ENCODE results near the gene ADGRG3.
"Not testable (repeated sequence)": the region's sequence is repeated elsewhere in the genome, so short reads cannot be mapped to it uniquely, and the experiment has no call there.

Gene ADGRG3

GRCh38 chr16:57725151-57725550 is 57.0 kb downstream of the ADGRG3 start:
- no peaks in the 10 kb centered on the region for H3K4me1 ChIP-seq (ENCODE audit: control insufficient read depth, insufficient read depth, low read length)
- H3K4me3 ChIP-seq (ENCODE audit: low read length) = no peak overlapping the region
- H3K9ac ChIP-seq (ENCODE audit: low read length) = no peak overlapping the region
- H3K27me3 ChIP-seq (replicated peaks; ENCODE audit: control insufficient read depth, insufficient read depth, low read length) = no peaks in the 10 kb centered on the region
- H3K36me3 ChIP-seq (ENCODE audit: control insufficient read depth, insufficient read depth, low read length, severe bottlenecking) = no peaks in the 10 kb centered on the region
- DNase-seq (ENCODE audit: low read depth) = no peak
- no peaks in the 10 kb centered on the region for H3K9me3 ChIP-seq (ENCODE audit: control insufficient read depth, low read length)

- DNase-seq (ENCODE audit: low read depth) = peak; percentile 1
- no peaks in the 10 kb centered on the region for H3K9me3 ChIP-seq (ENCODE audit: control insufficient read depth, low read length)
Observed at GRCh38 chr16:57725554-57725953, 57.4 kb downstream of the ADGRG3 start.

GRCh38 chr16:57725976-57726375 is 57.9 kb downstream of the ADGRG3 start:
- Histone ChIP-seq H3K9ac (ENCODE audit: low read length) (no peak overlapping the region), H3K36me3 (ENCODE audit: control insufficient read depth, insufficient read depth, low read length, severe bottlenecking) (no peaks in the 10 kb centered on the region), H3K4me3 (ENCODE audit: low read length) (no peak overlapping the region), H3K27me3 (replicated peaks; ENCODE audit: control insufficient read depth, insufficient read depth, low read length) (no peaks in the 10 kb centered on the region), H3K4me1 (ENCODE audit: control insufficient read depth, insufficient read depth, low read length) (no peaks in the 10 kb centered on the region), H3K9me3 (ENCODE audit: control insufficient read depth, low read length) (no peaks in the 10 kb centered on the region)
- DNase-seq (ENCODE audit: low read depth) = no peak

More at GRCh38 chr16:57725554-57725953, 57.4 kb downstream of the ADGRG3 start:
- no peaks in the 10 kb centered on the region for H3K36me3 ChIP-seq (ENCODE audit: control insufficient read depth, insufficient read depth, low read length, severe bottlenecking)
- no peak overlapping the region for H3K4me3 ChIP-seq (ENCODE audit: low read length)
- no peaks in the 10 kb centered on the region for H3K27me3 ChIP-seq (replicated peaks; ENCODE audit: control insufficient read depth, insufficient read depth, low read length)
- no peaks in the 10 kb centered on the region for H3K4me1 ChIP-seq (ENCODE audit: control insufficient read depth, insufficient read depth, low read length)
- no peak overlapping the region for H3K9ac ChIP-seq (ENCODE audit: low read length)

- H3K9me3 ChIP-seq (ENCODE audit: control insufficient read depth, low read length) = no peaks in the 10 kb centered on the region
- no peak for DNase-seq (ENCODE audit: low read depth)
- no peaks in the 10 kb centered on the region for H3K27me3 ChIP-seq (replicated peaks; ENCODE audit: control insufficient read depth, insufficient read depth, low read length)
- no peak overlapping the region for H3K9ac ChIP-seq (ENCODE audit: low read length)
- no peak overlapping the region for H3K4me3 ChIP-seq (ENCODE audit: low read length)
- H3K4me1 ChIP-seq (ENCODE audit: control insufficient read depth, insufficient read depth, low read length) = peaks cover 1% of the 10 kb centered on the region
- no peaks in the 10 kb centered on the region for H3K36me3 ChIP-seq (ENCODE audit: control insufficient read depth, insufficient read depth, low read length, severe bottlenecking)
Observed at GRCh38 chr16:57726433-57726947, 58.4 kb downstream of the ADGRG3 start.

- Histone ChIP-seq H3K36me3 (ENCODE audit: control insufficient read depth, insufficient read depth, low read length, severe bottlenecking) (no peaks in the 10 kb centered on the region), H3K4me3 (ENCODE audit: low read length) (no peak overlapping the region), H3K9me3 (ENCODE audit: control insufficient read depth, low read length) (no peaks in the 10 kb centered on the region), H3K27me3 (replicated peaks; ENCODE audit: control insufficient read depth, insufficient read depth, low read length) (no peaks in the 10 kb centered on the region), H3K4me1 (ENCODE audit: control insufficient read depth, insufficient read depth, low read length) (peaks cover 11% of the 10 kb centered on the region), H3K9ac (ENCODE audit: low read length) (no peak overlapping the region)
- no peak for DNase-seq (ENCODE audit: low read depth)
Observed at GRCh38 chr16:57727610-57728009, 59.5 kb downstream of the ADGRG3 start.

- no peaks in the 10 kb centered on the region for H3K27me3 ChIP-seq (replicated peaks; ENCODE audit: control insufficient read depth, insufficient read depth, low read length)
- H3K4me3 ChIP-seq (ENCODE audit: low read length) = no peak overlapping the region
- no peaks in the 10 kb centered on the region for H3K36me3 ChIP-seq (ENCODE audit: control insufficient read depth, insufficient read depth, low read length, severe bottlenecking)
- H3K9ac ChIP-seq (ENCODE audit: low read length) = no peak overlapping the region
- peaks cover 11% of the 10 kb centered on the region for H3K4me1 ChIP-seq (ENCODE audit: control insufficient read depth, insufficient read depth, low read length)
- no peak for DNase-seq (ENCODE audit: low read depth)
- H3K9me3 ChIP-seq (ENCODE audit: control insufficient read depth, low read length) = no peaks in the 10 kb centered on the region
Observed at GRCh38 chr16:57728336-57729181, 60.5 kb downstream of the ADGRG3 start.

GRCh38 chr16:57729182-57729484 is 61.0 kb downstream of the ADGRG3 start:
- peaks cover 11% of the 10 kb centered on the region for H3K4me1 ChIP-seq (ENCODE audit: control insufficient read depth, insufficient read depth, low read length)
- no peak for DNase-seq (ENCODE audit: low read depth)
- H3K27me3 ChIP-seq (replicated peaks; ENCODE audit: control insufficient read depth, insufficient read depth, low read length) = no peaks in the 10 kb centered on the region
- no peaks in the 10 kb centered on the region for H3K36me3 ChIP-seq (ENCODE audit: control insufficient read depth, insufficient read depth, low read length, severe bottlenecking)
- H3K9me3 ChIP-seq (ENCODE audit: control insufficient read depth, low read length) = no peaks in the 10 kb centered on the region
- no peak overlapping the region for H3K9ac ChIP-seq (ENCODE audit: low read length)
- H3K4me3 ChIP-seq (ENCODE audit: low read length) = no peak overlapping the region

- DNase-seq (ENCODE audit: low read depth); H3K9ac ChIP-seq (ENCODE audit: low read length): not testable (repeated sequence)
Observed at GRCh38 chr16:57729852-57730251, 61.7 kb downstream of the ADGRG3 start.

GRCh38 chr16:57730771-57731730 is 62.9 kb downstream of the ADGRG3 start:
- H3K27me3 ChIP-seq (replicated peaks; ENCODE audit: control insufficient read depth, insufficient read depth, low read length) = no peaks in the 10 kb centered on the region
- H3K36me3 ChIP-seq (ENCODE audit: control insufficient read depth, insufficient read depth, low read length, severe bottlenecking) = no peaks in the 10 kb centered on the region
- no peak for DNase-seq (ENCODE audit: low read depth)
- no peaks in the 10 kb centered on the region for H3K9me3 ChIP-seq (ENCODE audit: control insufficient read depth, low read length)
- H3K4me3 ChIP-seq (ENCODE audit: low read length) = no peak overlapping the region
- peaks cover 19% of the 10 kb centered on the region for H3K4me1 ChIP-seq (ENCODE audit: control insufficient read depth, insufficient read depth, low read length)
- no peak overlapping the region for H3K9ac ChIP-seq (ENCODE audit: low read length)

More at GRCh38 chr16:57729852-57730251, 61.7 kb downstream of the ADGRG3 start:
- not testable (repeated sequence) for H3K4me3 ChIP-seq (ENCODE audit: low read length); H3K9me3 ChIP-seq (ENCODE audit: control insufficient read depth, low read length); H3K36me3 ChIP-seq (ENCODE audit: control insufficient read depth, insufficient read depth, low read length, severe bottlenecking); H3K27me3 ChIP-seq (replicated peaks; ENCODE audit: control insufficient read depth, insufficient read depth, low read length)
- peaks cover 18% of the 10 kb centered on the region for H3K4me1 ChIP-seq (ENCODE audit: control insufficient read depth, insufficient read depth, low read length)

- no peak overlapping the region for H3K4me3 ChIP-seq (ENCODE audit: low read length)
- no peaks in the 10 kb centered on the region for H3K9me3 ChIP-seq (ENCODE audit: control insufficient read depth, low read length)
- H3K9ac ChIP-seq (ENCODE audit: low read length) = no peak overlapping the region
- H3K27me3 ChIP-seq (replicated peaks; ENCODE audit: control insufficient read depth, insufficient read depth, low read length) = no peaks in the 10 kb centered on the region
- H3K36me3 ChIP-seq (ENCODE audit: control insufficient read depth, insufficient read depth, low read length, severe bottlenecking) = no peaks in the 10 kb centered on the region
- peaks cover 29% of the 10 kb centered on the region for H3K4me1 ChIP-seq (ENCODE audit: control insufficient read depth, insufficient read depth, low read length)
- DNase-seq (ENCODE audit: low read depth) = peak; percentile 7
Observed at GRCh38 chr16:57732037-57732436, 63.9 kb downstream of the ADGRG3 start.

- no peaks in the 10 kb centered on the region for H3K36me3 ChIP-seq (ENCODE audit: control insufficient read depth, insufficient read depth, low read length, severe bottlenecking)
- DNase-seq (ENCODE audit: low read depth) = no peak
Observed at GRCh38 chr16:57732714-57733113, 64.6 kb downstream of the ADGRG3 start.

More at GRCh38 chr16:57732714-57733113, 64.6 kb downstream of the ADGRG3 start:
- H3K4me1 ChIP-seq (ENCODE audit: control insufficient read depth, insufficient read depth, low read length) = peaks cover 33% of the 10 kb centered on the region
- no peaks in the 10 kb centered on the region for H3K27me3 ChIP-seq (replicated peaks; ENCODE audit: control insufficient read depth, insufficient read depth, low read length)
- H3K4me3 ChIP-seq (ENCODE audit: low read length) = peak overlapping the region; percentile 14
- H3K9me3 ChIP-seq (ENCODE audit: control insufficient read depth, low read length) = no peaks in the 10 kb centered on the region
- no peak overlapping the region for H3K9ac ChIP-seq (ENCODE audit: low read length)
